GM12878 (cell line): ENCODE measurements around the gene STOML2. TPM values are rescaled to one million over a fixed set of nuclear protein-coding genes. Genes with fewer than 3 reads are reported as not detected.

Experiments
- CTCF ChIP-seq, 3 experiments: IDR thresholded peaks in 2 of 3; conservative IDR thresholded peaks in 1 of 3; 2 replicates each; pipeline ENCODE4 v1.5.1; 2011; ENCODE audit warnings: low read depth in 3 of 3, low read length in 3 of 3, mild to moderate bottlenecking in 3 of 3, control low read depth in 2 of 3, moderate library complexity in 2 of 3, inconsistent platforms in 1 of 3, mixed read lengths in 1 of 3; ENCODE audit not compliant: control insufficient read depth in 2 of 3, insufficient read depth in 1 of 3; ENCODE audit errors: extremely low read depth in 1 of 3
- DPF2 ChIP-seq: fragments of 450-650 bp; IDR thresholded peaks from 2 replicates; pipeline ENCODE4 v1.6.1; 2017; ENCODE audit warnings: mild to moderate bottlenecking
- GATAD2B ChIP-seq: fragments of 450-650 bp; conservative IDR thresholded peaks from 2 replicates; pipeline ENCODE4 v1.6.1; 2017; ENCODE audit warnings: low read depth, mild to moderate bottlenecking, moderate library complexity
- KLF5 ChIP-seq: fragments of 450-650 bp; IDR thresholded peaks from 2 replicates; pipeline ENCODE4 v1.6.1; 2014; ENCODE audit warnings: mild to moderate bottlenecking; ENCODE audit not compliant: partially characterized antibody
- LARP7 ChIP-seq: fragments of 450-650 bp; IDR thresholded peaks from 2 replicates; pipeline ENCODE4 v1.6.1; 2017; ENCODE audit warnings: mild to moderate bottlenecking
- NRF1 ChIP-seq: conservative IDR thresholded peaks from 2 replicates; pipeline ENCODE4 v1.6.1; 2011; ENCODE audit warnings: mild to moderate bottlenecking, low read depth, low read length, improper control_type of control experiment
- SP1 ChIP-seq: IDR thresholded peaks from one replicate; pipeline ENCODE4 v1.6.1; 2011; ENCODE audit warnings: low read depth, low read length
- SREBF2 ChIP-seq: IDR thresholded peaks from 2 replicates; pipeline ENCODE4 v1.6.1; 2012; ENCODE audit warnings: mild to moderate bottlenecking, low read length
- SUZ12 ChIP-seq: fragments of 200-600 bp; sonication (generic); IDR thresholded peaks from one replicate; pipeline ENCODE4 v1.6.1; 2018; ENCODE audit warnings: antibody characterized with exemption, mild to moderate bottlenecking; ENCODE audit not compliant: unreplicated experiment
- TAF1 ChIP-seq: IDR thresholded peaks from 2 replicates; pipeline ENCODE4 v1.6.1; 2011; ENCODE audit warnings: mild to moderate bottlenecking, low read depth, low read length, borderline replicate concordance
- TCF3 ChIP-seq: IDR thresholded peaks from 2 replicates; pipeline ENCODE4 v1.6.1; 2012; ENCODE audit warnings: low read depth, mild to moderate bottlenecking, low read length, borderline replicate concordance; ENCODE audit not compliant: insufficient read depth
- ZNF622 ChIP-seq: fragments of 450-650 bp; IDR thresholded peaks from 2 replicates; pipeline ENCODE4 v1.6.1; 2017; ENCODE audit warnings: mild to moderate bottlenecking, inconsistent platforms
- ZNF687 ChIP-seq: fragments of 450-650 bp; IDR thresholded peaks from 2 replicates; pipeline ENCODE4 v1.6.1; 2017; ENCODE audit warnings: mild to moderate bottlenecking, moderate library complexity
- polyA plus RNA-seq, 11 experiments: library from polyadenylated mRNA; depleted of rRNA in 4 of 11; unstranded in 6 of 11; stranded (reverse) in 5 of 11; fragments of >200 nt; fragmentation: Nextera tagmentation in 4 of 11; fragmentation: Illumina TruSeq in 1 of 11; extraction: Ambion mirVana in 4 of 11; extraction: Trizol in 1 of 11; gene quantifications; 1 replicate in 1 of 11; 2 replicates in 10 of 11; pipeline versions ENCODE4 v1.2.1 to v1.2.3, GENCODE V29; 2011 to 2016; ENCODE audit warnings: inconsistent platforms in 2 of 11, missing spikeins in 2 of 11, low read depth in 1 of 11
- total RNA-seq, 4 experiments: library from RNA; depleted of rRNA in 3 of 4; stranded (reverse); fragments of >200 nt in 3 of 4; fragmentation: Illumina TruSeq in 1 of 4; extraction: Trizol in 1 of 4; gene quantifications; 2 replicates each; pipeline versions ENCODE4 v1.2.1 to v1.2.3, GENCODE V29; 2013 to 2021
- TF ChIP-seq, protein P1 (sequence below): fragments of 450-650 bp; conservative IDR thresholded peaks from 2 replicates; pipeline ENCODE4 v1.6.1; 2017; ENCODE audit warnings: mild to moderate bottlenecking, moderate library complexity
- TF ChIP-seq, protein P2 (sequence below): IDR thresholded peaks from 2 replicates; pipeline ENCODE4 v1.6.1; 2012; ENCODE audit warnings: improper control_type of control experiment, low read depth, low read length; ENCODE audit not compliant: insufficient replicate concordance

STOML2 gene
- total and polyA plus RNA-seq, 10 of the 15 experiments (the other 5 are each of a cell fraction or from before 2014, with no cell fraction given), result 112 to 284 (median 207) TPM

DNA sequence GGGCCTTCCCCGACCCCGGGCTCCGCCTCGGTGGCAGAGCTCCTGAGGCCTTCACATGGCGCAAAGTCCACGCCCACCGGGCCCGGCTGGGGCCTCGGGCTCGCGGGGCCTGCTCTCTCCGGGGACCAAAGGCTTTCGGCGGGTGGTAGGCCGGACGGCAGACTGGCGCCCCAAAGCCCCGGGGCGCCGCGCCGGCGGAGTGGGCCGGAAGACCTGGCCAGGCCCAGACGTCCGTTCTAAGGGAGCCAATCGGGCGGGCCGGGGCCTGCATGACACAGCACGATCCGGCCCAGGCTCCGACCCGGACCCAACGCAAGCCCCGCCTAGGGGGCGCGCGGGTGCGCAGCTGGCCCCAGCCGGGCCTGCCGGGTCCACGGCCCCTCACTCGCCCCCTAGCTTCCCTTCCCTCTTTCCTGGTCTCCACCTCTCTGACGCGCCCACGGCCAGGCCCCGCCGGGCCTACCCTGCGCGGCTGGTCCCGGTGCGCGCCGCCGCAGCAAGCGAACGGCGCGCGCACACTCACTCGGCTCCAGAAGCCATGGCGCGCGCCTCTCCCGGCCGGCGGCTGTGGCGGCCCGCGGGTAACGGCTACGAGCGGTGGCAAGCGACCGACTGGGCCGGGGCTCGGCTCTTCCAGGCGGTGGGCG lies 31.0 kb downstream of the STOML2 start (continued):
- TF ChIP-seq, protein P1, sequence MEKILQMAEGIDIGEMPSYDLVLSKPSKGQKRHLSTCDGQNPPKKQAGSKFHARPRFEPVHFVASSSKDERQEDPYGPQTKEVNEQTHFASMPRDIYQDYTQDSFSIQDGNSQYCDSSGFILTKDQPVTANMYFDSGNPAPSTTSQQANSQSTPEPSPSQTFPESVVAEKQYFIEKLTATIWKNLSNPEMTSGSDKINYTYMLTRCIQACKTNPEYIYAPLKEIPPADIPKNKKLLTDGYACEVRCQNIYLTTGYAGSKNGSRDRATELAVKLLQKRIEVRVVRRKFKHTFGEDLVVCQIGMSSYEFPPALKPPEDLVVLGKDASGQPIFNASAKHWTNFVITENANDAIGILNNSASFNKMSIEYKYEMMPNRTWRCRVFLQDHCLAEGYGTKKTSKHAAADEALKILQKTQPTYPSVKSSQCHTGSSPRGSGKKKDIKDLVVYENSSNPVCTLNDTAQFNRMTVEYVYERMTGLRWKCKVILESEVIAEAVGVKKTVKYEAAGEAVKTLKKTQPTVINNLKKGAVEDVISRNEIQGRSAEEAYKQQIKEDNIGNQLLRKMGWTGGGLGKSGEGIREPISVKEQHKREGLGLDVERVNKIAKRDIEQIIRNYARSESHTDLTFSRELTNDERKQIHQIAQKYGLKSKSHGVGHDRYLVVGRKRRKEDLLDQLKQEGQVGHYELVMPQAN, result peak; percentile 90
- TF ChIP-seq CTCF (IDR thresholded peaks at IDR 0.05 in 2 of 3, conservative IDR thresholded peaks at IDR 0.05 in 1 of 3; ENCODE audit: control insufficient read depth in 2 of 3, extremely low read depth in 1 of 3, insufficient read depth in 1 of 3, low read depth in 3 of 3, low read length in 3 of 3), result peak in 2 of 3 experiments; percentile 29 to 33; a peak in 3 of 6 replicates
- TF ChIP-seq GATAD2B, result peak; percentile 90; the same call in 1 of the 2 replicates
- TF ChIP-seq DPF2, result peak; percentile 83; the same call in 1 of the 2 replicates
- no peak for TF ChIP-seq SUZ12
- no peak for TF ChIP-seq KLF5
- TF ChIP-seq ZNF622, result no peak
- 0 out of 2 replicates have a peak, but pooled peaks have one; percentile 12 for TF ChIP-seq SREBF2
- TF ChIP-seq, protein P2, sequence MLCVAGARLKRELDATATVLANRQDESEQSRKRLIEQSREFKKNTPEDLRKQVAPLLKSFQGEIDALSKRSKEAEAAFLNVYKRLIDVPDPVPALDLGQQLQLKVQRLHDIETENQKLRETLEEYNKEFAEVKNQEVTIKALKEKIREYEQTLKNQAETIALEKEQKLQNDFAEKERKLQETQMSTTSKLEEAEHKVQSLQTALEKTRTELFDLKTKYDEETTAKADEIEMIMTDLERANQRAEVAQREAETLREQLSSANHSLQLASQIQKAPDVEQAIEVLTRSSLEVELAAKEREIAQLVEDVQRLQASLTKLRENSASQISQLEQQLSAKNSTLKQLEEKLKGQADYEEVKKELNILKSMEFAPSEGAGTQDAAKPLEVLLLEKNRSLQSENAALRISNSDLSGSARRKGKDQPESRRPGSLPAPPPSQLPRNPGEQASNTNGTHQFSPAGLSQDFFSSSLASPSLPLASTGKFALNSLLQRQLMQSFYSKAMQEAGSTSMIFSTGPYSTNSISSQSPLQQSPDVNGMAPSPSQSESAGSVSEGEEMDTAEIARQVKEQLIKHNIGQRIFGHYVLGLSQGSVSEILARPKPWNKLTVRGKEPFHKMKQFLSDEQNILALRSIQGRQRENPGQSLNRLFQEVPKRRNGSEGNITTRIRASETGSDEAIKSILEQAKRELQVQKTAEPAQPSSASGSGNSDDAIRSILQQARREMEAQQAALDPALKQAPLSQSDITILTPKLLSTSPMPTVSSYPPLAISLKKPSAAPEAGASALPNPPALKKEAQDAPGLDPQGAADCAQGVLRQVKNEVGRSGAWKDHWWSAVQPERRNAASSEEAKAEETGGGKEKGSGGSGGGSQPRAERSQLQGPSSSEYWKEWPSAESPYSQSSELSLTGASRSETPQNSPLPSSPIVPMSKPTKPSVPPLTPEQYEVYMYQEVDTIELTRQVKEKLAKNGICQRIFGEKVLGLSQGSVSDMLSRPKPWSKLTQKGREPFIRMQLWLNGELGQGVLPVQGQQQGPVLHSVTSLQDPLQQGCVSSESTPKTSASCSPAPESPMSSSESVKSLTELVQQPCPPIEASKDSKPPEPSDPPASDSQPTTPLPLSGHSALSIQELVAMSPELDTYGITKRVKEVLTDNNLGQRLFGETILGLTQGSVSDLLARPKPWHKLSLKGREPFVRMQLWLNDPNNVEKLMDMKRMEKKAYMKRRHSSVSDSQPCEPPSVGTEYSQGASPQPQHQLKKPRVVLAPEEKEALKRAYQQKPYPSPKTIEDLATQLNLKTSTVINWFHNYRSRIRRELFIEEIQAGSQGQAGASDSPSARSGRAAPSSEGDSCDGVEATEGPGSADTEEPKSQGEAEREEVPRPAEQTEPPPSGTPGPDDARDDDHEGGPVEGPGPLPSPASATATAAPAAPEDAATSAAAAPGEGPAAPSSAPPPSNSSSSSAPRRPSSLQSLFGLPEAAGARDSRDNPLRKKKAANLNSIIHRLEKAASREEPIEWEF, result no peak
- 0 out of 2 replicates have a peak, but pooled peaks have one; percentile 21 for TF ChIP-seq NRF1
- TF ChIP-seq TAF1, result peak; percentile 57; the same call in 1 of the 2 replicates
- peak; percentile 87 for TF ChIP-seq SP1
- TF ChIP-seq ZNF687, result 0 out of 2 replicates have a peak, but pooled peaks have one; percentile 38
- TF ChIP-seq LARP7, result peak; percentile 88
- no peak; the same call in 1 of the 2 replicates for TF ChIP-seq TCF3
